ENCODE measurements around the gene NR5A1.

- TF ChIP-seq POLR2A (IDR thresholded peaks at IDR 0.05) (no peak), CTCF (IDR thresholded peaks at IDR 0.05) (no peak)
Observed at GRCh38 chr9:124522121-124523098, 15.2 kb upstream of the NR5A1 start.
